ENCODE data around the gene PTCHD4.
"Not testable (repeated sequence)": the region's sequence is repeated elsewhere in the genome, so short reads cannot be mapped to it uniquely, and the experiment has no call there.

PTCHD4 gene

DNA sequence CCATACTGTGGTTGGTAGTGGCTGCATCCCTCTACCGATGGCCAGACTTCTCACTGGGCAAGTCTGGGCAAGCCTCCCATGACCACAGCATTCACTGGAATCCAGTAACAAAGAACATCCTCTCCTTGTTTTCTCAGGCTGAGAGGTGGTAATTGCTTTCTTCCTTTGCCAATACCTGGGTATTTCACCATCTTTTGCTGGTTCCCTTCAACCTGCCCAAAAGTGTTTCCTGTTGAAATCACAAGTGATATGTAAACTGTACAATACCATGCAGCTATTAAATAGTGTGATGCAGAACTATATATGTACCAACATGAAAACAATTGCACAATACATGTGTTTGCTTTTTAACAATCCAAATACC is at the start of gene PTCHD4:
Gene PTCHD4, minus strand, starts transcription at position 55 of the 364 bp plus-strand sequence. CDS start 42,240 bp downstream, outside the sequence.
- DNase-seq = peak; percentile 89

GRCh38 chr6:48151142-48151541 is 40.1 kb upstream of the PTCHD4 start:
- DNase-seq = no peak

GRCh38 chr6:48150701-48151100 is 39.7 kb upstream of the PTCHD4 start:
- DNase-seq = no peak

DNA sequence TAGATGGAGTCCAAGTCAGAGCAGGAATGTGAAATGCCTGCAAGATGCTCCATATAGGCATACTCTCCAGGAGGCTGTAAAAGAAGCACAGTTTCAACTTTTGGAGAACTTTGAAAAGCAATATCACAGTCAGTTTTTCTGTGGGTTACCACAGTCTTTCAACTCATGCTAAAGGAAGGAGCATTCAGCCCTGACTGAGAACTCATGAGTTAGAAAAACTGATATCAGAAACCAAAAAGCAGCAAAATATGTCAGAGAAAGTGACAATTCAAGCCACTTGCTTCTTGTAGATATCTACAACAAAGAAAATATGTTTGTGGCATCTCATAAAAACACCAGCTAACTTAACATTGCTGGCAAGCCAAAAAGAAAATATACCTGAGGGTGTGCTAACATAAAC is 36.1 kb upstream of the PTCHD4 start:
- DNase-seq = no peak

- no peak for DNase-seq
These were observed 33.0 kb upstream of the PTCHD4 start for GRCh38 chr6:48144021-48144420.

GRCh38 chr6:48141975-48142374 is 31.0 kb upstream of the PTCHD4 start:
- DNase-seq = no peak

- no peak for DNase-seq
These were observed 29.0 kb upstream of the PTCHD4 start for GRCh38 chr6:48139818-48140614.

DNA sequence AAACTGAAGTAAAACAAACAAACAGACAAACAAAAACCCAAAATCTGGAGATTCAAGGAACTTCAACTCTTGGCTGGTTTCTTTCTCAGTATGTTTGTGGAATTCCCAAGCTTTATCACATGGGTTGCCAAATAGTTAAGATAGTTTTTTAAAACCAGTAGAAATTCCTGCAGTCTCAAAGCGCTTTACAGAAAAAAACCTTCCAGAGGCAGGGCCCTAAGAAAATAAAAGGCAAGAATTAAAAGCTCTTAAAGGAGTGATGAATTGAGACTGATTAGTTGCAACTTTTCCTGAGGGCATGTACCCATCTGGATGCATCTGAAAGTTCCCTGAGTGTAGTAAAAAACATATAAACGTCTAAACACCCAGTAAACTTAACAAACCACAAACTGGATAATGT is 25.9 kb upstream of the PTCHD4 start:
- DNase-seq = no peak

DNA sequence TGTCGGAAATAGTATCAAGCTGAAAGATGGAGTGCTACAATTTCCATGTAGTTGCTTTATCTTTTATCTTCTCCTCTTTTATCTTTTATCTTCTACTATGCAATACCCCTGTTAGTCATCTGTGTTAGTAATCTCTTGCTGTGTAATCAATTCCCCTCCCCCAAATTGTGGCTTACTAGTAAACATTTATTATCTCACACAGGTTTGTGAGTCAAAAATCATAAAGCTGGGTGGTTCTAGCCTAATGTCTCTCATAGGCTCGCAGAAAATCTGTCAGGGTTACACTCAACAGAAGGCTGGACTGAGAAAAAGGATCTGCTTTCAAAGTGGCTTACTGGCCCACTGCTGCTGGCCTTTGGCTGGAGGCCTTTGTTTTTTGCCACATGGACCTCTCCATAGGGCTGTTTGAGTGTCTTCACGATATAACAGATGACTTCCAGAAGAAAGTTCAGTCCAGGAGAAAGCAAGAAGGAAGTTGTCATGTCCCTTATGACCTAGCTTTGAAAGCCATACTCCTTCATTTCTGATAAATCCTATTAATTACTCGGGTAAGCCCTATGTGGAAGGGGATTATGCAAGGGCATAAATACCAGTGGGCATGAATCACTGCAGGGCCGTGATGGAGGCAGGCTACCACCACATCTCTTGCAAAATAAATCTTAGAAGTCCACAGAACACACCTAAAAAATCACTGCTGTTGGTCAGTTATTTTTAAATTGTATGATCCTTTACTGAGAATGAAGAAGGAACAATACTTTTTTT is 24.5 kb upstream of the PTCHD4 start:
- no peak for DNase-seq

DNA sequence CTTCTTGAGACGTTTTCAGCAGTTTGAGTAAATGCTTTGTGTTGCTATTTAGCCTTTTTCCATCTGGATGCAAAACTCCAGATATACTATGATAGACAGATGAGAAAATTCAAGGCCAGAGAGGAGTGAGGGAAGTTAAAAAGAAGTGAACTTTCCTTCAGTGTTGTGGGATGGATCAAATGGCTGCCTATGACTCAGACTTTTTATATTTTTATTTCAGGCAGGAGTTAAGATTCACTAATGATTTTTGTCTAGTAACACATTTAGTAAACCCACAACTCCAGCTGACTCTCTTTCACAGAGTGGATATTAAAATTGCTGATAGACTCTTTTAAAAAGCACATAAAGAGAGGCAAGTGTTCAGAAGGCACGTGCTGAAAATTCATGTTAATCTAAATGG is 23.2 kb upstream of the PTCHD4 start:
- DNase-seq = no peak

- DNase-seq = no peak
These were observed 12.6 kb upstream of the PTCHD4 start for GRCh38 chr6:48123601-48124000.

- not testable (repeated sequence) for DNase-seq
These were observed 11.2 kb upstream of the PTCHD4 start for GRCh38 chr6:48121983-48122749.

DNA sequence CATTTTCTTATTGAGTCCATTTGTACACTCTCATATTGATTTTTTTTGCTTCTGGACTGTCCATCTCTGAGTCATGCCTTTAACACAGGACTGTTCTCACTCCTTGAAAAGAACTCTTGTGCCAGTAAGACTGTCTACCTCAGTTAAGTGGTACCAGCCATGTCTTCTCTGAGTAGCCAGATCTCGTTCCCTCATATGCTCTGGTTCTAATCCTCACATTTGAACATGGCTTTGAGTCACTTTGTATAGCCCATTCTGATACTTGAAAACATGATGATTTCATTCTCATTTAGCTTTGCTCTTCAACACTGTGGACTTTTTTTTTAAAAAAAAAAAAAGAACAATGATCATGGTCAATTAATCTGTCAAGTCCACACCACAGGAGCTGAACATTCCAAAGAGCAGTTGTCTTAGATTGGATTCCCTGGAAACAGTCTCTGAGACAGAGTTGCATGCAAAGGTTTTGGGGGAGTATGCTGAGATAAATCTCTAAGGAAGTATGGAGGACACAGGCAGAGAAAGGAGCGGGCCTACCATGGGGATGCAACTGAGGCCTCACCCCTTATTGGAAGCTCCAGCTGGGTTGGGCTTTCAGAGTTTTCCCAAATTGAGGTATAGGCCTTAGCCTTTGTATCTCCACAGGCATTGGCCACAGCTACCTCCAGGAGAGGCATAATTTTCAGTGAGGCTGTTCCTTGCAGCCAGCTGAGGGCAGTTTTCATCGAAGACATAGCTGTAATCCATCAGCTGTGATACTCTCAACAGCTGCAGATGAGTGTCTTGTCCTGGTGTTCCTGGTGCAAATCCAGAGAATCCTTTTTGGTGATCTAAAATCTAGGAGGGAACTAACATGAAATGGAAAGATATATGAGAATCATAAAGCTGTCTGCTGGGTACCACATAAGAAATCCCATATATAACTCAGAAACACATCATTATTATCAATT is 6.0 kb upstream of the PTCHD4 start:
- DNase-seq = no peak

DNA sequence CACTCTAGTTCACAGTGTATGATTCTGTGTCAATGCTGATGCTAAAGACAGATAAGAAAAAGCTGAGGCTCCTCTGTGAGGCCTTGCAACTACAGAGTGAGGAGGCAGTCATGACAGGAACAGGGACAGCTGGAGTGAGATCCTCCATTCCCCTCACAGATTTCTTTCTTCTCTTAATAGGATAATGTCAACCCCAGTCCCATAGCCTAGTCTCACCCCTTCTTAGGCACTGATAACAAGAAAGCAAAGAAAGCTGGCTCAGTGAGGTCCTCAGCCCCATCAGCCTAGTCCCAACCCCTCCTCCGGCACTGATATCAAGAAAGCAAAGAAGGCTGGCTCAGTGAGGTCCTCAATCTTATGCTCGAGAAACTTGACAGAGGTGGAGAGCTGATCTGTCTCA is 2.1 kb upstream of the PTCHD4 start:
- DNase-seq = no peak

DNA sequence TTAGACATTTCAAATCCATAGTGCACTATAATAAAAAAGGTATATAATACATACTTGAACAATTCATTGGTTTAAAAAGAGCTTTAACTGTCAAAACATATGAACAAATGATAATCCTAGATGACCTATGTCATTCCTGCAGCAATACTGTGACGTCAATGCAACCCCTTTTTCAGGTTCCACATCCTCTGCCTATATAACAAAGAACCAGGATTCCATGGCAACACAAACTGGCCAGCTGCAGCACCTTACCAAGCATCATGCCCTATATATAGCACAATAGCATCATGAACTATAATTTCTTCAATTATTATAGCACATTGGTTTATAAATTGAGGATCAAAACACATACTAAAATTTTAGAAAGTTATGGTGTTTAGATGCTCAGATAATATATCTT is 578 bp upstream of the PTCHD4 start:
- no peak for DNase-seq

GRCh38 chr6:48110436-48111142 is 408 bp downstream of the PTCHD4 start:
- no peak for DNase-seq

DNA sequence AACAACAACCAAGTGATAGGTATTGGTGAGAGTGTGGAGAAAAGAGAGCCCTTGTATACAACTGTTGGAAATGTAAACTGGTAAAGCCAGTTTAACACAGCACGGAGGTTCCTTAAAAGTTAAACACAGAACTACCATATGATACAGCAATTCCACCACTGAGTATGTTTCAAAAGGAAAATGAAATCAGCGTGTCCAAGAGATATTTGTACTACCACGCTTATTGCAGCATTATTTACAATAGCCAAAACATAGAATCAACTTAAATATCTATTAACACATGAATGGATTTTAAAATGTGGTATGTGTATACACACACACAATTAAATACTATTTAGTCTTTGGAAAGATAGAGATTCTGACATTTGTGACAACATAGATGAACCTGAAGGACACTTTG is 1.1 kb downstream of the PTCHD4 start:
- no peak for DNase-seq

DNA sequence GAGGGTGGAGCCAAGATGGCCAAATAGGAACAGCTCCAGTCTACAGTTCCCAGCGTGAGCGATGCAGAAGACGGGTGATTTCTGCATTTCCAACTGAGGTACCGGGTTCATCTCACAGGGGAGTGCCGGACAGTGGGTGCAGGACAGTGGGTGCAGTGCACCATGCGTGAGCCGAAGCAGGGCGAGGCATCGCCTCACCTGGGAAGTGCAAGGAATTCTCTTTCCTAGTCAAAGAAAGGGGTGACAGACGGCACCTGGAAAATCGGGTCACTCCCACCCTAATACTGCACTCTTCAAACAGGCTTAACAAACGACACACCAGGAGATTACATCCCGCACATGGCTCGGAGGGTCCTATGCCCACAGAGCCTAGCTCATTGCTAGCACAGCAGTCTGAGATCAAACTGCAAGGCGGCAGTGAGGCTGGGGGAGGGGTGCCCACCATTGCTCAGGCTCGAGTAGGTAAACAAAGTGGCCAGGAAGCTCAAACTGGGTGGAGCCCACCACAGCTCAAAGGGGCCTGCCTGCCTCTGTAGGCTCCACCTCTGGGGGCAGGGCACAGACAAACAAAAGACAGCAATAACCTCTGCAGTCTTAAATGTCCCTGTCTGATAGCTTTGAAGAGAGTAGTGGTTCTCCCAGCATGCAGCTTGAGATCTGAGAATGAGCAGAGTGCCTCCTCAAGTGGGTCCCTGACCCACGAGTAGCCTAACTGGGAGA is 8.4 kb downstream of the PTCHD4 start:
- not testable (repeated sequence) for DNase-seq

DNA sequence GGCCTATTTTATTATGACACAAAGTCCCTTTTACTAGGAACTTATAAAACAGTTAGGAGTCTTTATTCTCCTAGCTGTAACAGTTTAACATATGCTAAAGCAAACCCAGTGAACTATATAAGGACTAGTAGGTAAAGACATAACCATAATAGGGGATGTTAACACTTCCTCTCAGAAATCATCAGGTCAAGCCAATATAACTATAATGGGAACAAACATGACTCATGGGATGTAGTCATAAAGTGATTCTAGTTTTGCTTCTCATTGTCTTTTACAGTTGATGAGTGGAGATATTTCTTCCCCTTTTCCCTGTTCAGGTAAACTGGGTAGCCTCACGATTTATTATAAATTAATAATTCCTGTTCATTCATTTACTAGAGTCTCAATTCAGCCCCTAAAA is 9.7 kb downstream of the PTCHD4 start:
- DNase-seq = no peak

DNA sequence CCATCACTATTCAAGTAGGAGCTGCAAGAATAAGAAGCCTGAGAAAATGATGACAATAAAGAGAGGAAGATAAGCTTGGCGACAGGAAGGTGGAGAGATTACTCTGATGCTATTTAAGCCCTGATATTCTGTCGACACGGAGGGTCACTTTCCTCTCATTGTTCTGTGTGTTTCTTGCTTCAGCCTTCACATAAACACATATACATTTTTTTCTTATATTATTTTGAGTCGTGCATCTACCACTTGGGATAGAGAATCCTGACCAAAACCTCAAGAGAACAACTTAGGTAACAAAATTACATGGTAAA is 10.5 kb downstream of the PTCHD4 start:
- DNase-seq = no peak
